Subcutaneous adipose tissue (tissue), 4 donors: ENCODE results near the gene MARCHF5. TPM values are rescaled to one million over a fixed set of nuclear protein-coding genes. Genes with fewer than 3 reads are reported as not detected.

Experiments used
- CTCF ChIP-seq: fragments of 450-650 bp; IDR thresholded peaks from one replicate; pipeline ENCODE4 v1.5.1; 2016; ENCODE audit warnings: low read depth, mild to moderate bottlenecking, control low read depth, antibody characterized with exemption, moderate library complexity
- total RNA-seq, 4 donors: library from RNA; depleted of rRNA; stranded (reverse); fragments of >200 nt; gene quantifications; one replicate each; pipeline ENCODE4 v1.1.0, GENCODE V29; 2016

The MARCHF5 gene
- total RNA-seq, 4 donors from 2014 or later, result 25.2 to 36.2 (median 31.7) TPM

DNA sequence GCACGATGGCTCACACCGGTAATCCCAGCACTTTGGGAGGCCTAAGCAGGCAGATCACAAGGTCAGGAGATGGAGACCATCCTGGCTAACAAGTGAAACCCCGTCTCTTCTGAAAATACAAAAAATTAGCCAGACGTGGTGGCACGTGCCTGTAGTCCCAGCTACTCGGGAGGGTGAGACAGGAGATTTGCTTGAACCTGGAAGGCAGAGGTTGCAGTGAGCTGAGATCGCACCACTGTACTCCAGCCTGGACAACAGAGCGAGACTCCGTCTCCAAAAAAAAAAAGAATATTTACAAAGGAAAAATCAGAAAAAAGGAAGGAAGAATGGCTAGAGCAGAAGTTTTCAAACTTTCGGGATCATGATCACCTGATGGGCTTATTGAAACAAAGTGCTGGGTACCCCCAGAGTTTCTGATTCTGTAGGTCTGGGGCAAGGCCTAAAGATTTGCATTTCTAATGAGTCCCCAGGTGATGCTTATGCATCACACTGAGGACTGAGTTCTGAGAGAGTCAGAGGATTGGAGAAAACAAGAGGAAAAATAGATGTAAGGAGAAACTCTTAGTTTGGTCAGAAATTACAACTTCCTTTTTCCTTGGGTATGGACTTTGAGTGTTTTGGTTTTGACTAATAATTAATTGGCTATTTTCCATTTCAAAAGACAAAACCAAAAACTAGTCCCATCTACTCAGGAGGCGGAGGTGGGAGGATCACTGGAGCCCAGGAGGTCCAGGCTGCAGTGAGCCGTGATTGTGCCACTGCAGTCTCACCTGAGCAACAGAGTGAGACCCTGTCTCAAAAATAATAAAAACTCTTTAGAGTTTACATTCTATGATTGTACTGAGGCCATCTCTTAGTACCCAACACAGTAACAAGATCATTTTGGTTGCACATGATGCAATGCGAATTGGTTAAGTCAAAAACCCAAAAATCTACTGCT is 14.4 kb downstream of the MARCHF5 start:
- no peak for TF ChIP-seq CTCF

DNA sequence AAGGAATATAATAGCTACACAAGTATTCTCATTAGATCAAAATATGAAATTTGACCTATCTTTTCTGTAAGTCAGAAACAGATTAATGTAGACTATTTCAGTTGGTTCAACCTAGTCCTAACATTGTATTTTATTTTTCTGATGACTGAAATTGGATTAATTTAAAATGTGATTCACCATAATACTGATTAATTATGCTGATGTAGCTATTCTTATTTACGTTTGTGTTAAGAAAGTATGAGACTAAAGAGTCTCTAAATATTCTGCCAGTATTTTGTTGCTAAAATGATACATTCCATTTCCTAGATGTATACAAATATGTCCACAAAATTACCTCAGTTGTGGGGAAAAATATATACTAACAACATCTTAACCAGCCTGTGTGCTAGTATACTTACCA is 18.3 kb downstream of the MARCHF5 start:
- TF ChIP-seq CTCF, result no peak

DNA sequence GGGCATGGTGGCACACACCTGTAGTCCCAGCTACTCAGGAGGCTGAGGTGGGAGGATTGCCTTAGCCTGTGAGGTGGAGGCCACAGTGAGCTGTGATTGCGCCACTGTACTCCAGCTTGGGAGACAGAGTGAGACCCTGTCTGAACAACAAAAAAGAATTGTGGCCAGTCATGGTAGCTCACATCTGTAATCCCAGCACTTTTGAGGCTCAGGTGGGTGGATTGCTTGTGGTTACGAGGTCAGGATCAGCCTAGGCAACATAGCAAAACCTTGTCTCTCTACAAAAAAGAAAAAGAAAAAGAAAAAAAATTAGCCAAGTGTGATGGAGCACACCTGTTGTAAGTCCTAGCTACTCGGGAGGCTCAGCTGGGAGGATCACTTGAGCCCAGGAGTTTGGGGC is 22.8 kb downstream of the MARCHF5 start:
- TF ChIP-seq CTCF, result no peak

DNA sequence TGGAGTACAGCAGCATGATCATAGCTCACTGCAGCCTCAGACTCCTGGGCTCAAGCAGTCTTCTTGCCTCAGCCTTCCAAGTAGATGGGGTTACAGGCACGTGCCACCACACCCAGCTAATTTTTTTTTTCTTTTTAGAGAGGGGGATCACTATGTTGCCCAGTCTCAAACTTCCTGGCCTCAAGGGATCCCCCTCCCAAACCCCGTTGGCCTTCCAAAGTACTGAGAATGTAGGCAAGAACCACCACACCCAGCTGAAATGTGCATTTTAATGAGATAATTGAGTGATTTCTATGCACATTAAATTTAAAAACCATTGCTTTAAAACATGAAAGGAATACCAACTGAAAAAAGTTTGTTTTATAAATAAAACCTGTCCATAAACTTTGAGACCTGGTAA is 25.6 kb downstream of the MARCHF5 start:
- no peak for TF ChIP-seq CTCF

DNA sequence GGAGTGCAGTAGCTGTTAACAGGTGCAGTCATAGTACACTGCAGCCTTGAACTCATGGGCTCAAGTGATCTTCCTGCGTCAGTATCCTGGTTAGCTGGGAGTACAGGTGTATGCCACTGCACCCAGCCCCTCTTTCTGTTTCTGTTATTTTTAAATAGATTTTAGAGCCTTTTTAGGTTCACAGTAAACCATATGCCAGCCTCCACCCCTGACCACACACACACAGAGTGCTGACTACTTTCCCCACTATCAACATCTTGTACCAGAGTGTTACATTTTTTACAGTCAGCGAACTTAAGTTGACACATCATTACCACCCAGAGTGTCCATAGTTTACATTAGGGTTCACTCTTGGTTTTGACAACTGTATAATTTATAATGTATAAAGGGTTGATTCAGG is 32.1 kb downstream of the MARCHF5 start:
- no peak for TF ChIP-seq CTCF

- TF ChIP-seq CTCF, result no peak
Observed at GRCh38 chr10:92327445-92328433, 36.8 kb downstream of the MARCHF5 start.

- no peak for TF ChIP-seq CTCF
Observed at GRCh38 chr10:92328993-92329392, 38.0 kb downstream of the MARCHF5 start.
